ENCODE measurements around the gene IL16. TPM values are rescaled to one million over a fixed set of nuclear protein-coding genes. Genes with fewer than 3 reads are reported as not detected.

The IL16 gene
- total and polyA plus RNA-seq, 11 donors = 1.2 to 21.6 (median 3.7) TPM

GRCh38 chr15:81323559-81323943 lies 126.9 kb downstream of the IL16 start:
- DNase-seq = no peak
- no peak for ATAC-seq
- intact Hi-C loops (cut with DNase I) = loop anchor here in 3 of 10 donors (5.0 to 10.0 kb wide), 5 partner anchors 46 to 724 kb away; partner anchors contain the start of genes MESD (in 1 of the 3), MEX3B (in 1 of the 3) and TMC3 (in 1 of the 3)
- Histone ChIP-seq H3K9me3 (no peaks in the 10 kb centered on the region), H3K36me3 (peaks cover 0 to 30% (median 20%) of the 10 kb centered on the region in 9 donors), H3K27ac (peak overlapping the region in 9 of 12 donors; percentile 22 to 80 (median 54)), H3K4me3 (peak overlapping the region; percentile 45 to 99 (median 78)), H3K27me3 (no peaks in the 10 kb centered on the region), H3K4me1 (peaks cover 0 to 18% (median 7%) of the 10 kb centered on the region in 12 donors)
- no peak for TF ChIP-seq CTCF (IDR thresholded peaks at IDR 0.05)
- no peak for TF ChIP-seq POLR2A (IDR thresholded peaks at IDR 0.05)
- 15 to 27% (median 16%) methylated on average over 4 of the region's 4 CpGs for WGBS, 4 donors

GRCh38 chr15:81323944-81324881 lies 127.5 kb downstream of the IL16 start, which contains the start of gene STARD5:
TSS of gene STARD5 (minus strand) at chr15:81324141. CDS start at chr15:81324099, 42 bp downstream.
- TF ChIP-seq POLR2A (IDR thresholded peaks at IDR 0.05) = peak in 1 of 2 donors; percentile 75
- no peak for TF ChIP-seq CTCF (IDR thresholded peaks at IDR 0.05)
- DNase-seq = peak; percentile 99 to 100 (median 99)
- peak within 1 kb of the TSS in 9 of 12 donors; percentile 22 to 80 (median 54) for H3K27ac ChIP-seq
- peak within 1 kb of the TSS; percentile 45 to 99 (median 78) for H3K4me3 ChIP-seq
- H3K9me3 ChIP-seq = no peaks in the 10 kb centered on the region
- 1% methylated on average over 43 to 67 of the region's 67 CpGs for WGBS, 4 donors
- intact Hi-C loops (cut with DNase I) = loop anchor here in 3 of 10 donors (5.0 to 10.0 kb wide), 5 partner anchors 47 to 723 kb away; partner anchors contain the start of genes MESD (in 1 of the 3), MEX3B (in 1 of the 3) and TMC3 (in 1 of the 3)
- H3K4me1 ChIP-seq = peaks cover 0 to 18% (median 7%) of the 10 kb centered on the region in 12 donors
- H3K36me3 ChIP-seq = peaks cover 0 to 23% (median 13%) of the 10 kb centered on the region in 9 donors
- peak; percentile 100 for ATAC-seq
- H3K27me3 ChIP-seq = no peaks in the 10 kb centered on the region

GRCh38 chr15:81326466-81327212 lies 130.0 kb downstream of the IL16 start:
- no peaks in the 10 kb centered on the region for H3K27me3 ChIP-seq
- no peak overlapping the region for H3K27ac ChIP-seq
- TF ChIP-seq POLR2A (IDR thresholded peaks at IDR 0.05) (no peak), CTCF (IDR thresholded peaks at IDR 0.05) (no peak)
- 88 to 94% (median 92%) methylated on average over 7 of the region's 7 CpGs for WGBS, 4 donors
- peaks cover 0 to 4% (median 0%) of the 10 kb centered on the region in 9 donors for H3K36me3 ChIP-seq
- DNase-seq = no peak
- intact Hi-C loops (cut with DNase I) = loop anchor here in 2 of 10 donors (10.0 kb wide), 2 partner anchors 48 to 142 kb away; partner anchors contain the start of gene TMC3 (in 1 of the 2)
- H3K4me3 ChIP-seq = no peak overlapping the region
- H3K4me1 ChIP-seq = peaks cover 0 to 19% (median 7%) of the 10 kb centered on the region in 12 donors
- H3K9me3 ChIP-seq = no peaks in the 10 kb centered on the region
- no peak for ATAC-seq
